GM19240 (cell line): Measurements from ENCODE around the gene PTPRD.

Source experiments
- DNase-seq: peaks from one replicate; pipeline ENCODE4 v3.0.0; 2011; ENCODE audit warnings: low spot score; ENCODE audit not compliant: insufficient read length

The PTPRD gene

DNA sequence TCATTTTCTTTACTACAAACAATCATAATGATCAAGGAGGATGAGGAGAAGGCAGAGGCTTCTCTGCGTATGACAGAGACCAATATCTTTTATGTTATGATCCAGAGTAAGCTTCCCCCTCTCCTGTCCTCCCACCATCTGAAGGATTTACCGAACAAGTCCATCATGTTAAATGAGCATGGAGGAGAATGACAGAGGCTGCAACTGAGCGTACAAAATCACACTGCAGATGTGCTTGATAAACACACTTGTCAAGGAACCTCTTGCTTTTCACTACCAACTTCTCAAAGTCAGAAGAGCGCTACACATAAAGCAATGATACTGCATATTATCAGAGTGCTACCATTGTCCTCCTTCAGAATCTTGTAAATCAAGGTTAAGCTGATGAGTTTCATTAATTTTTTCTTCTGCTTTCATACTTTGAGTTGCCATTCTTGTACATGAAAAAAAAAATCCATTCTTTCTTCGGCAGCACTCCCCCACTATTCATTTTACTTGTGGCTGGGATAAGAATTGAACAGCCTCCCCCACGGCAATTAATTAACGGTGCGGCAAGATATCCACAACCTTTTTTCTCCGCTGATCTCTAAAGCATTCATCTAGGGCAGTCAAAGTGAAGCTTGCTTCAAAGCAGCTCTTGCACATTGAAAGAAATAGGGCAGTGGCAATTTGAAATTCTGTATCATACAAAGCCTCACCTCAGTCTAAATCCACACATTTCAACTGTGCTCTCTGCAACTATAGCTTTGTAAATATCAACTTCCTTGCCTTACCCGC, 2139.4 kb downstream of the PTPRD start:
- DNase-seq = no peak

DNA sequence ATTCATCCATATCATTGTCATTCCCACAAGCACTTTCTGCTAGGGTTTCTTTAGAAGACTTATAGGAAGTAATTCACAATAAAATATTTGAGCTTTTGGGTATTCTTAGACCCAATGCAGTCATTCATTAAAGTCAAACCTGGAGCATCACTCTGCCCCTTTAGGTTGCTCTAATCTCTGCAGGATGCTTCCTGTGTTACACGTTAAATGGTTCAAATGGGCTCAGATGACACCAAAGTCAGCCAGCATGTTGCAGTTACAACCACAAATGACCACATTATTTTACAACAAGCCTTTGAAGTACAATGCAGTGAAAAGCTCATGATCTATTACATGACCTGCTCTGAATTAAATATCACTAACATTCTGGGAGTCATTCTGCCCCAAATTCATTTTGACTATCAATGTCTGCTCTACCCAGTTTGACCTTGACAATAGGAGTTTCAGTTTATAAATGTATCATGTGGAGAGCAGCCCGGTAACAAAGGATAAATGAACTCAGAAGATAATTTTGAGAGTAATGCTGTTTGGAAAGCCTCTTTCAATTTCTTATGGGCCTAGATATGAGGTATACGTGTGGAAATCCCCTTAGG, 2144.7 kb downstream of the PTPRD start:
- DNase-seq = no peak

DNA sequence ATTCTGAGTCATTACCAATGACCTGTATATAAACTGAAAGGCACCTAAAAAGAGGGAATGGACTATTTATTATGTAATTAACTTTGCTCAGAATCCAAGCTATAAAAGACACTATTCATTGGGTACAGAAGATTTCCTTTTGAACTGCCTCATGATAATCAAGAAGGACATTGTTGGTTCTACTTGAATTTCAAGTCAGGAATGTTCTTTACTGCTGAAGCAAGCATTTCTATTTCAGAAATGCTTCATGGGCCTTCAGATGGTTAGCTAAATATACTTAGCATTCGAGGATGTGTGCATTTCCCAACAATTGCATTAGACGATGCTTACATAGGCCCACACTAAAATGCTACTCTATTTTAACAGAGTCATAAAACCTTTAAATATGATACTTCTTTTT, 2155.0 kb downstream of the PTPRD start:
- no peak for DNase-seq

DNA sequence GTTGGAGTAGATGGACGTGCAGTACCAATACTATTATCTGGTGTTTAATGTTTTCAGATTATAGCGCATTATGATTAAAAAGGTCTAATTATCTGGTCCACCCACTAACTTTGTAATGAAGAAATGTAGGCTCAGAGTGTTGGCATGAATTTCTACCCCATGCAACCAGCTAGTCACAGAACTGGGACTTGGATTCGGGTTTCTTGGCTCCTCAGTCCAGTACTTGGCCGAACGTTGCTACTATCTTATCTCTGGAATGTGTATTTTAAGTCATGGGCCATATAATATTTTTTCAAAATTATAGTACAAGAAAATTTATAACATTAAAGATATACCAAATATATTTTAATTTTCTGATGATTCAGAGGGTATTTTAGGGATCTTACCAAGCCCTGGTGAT, 2155.7 kb downstream of the PTPRD start:
- DNase-seq = no peak

DNA sequence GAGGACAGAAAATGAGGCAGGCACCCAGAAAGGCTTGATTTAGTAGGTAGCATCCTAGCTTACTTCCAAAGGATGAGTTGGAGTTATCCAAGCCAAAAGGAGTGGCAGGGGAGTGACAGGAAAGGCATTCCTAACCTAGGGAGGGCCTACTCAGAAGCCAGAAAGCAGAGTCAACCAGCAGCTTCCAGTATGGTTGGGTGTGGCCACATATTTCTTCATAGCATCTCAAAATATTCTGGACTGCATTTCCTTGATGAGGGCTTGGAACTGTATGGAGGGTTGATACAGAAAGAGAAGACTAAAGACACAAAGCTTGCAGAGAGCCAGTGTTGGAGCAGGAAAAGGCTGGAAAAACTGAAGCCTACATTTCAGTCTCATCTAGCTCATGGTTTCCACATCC, 2156.5 kb downstream of the PTPRD start:
- DNase-seq = no peak

- DNase-seq = no peak
Observed at GRCh38 chr9:8450810-8451545, 2161.8 kb downstream of the PTPRD start.

DNA sequence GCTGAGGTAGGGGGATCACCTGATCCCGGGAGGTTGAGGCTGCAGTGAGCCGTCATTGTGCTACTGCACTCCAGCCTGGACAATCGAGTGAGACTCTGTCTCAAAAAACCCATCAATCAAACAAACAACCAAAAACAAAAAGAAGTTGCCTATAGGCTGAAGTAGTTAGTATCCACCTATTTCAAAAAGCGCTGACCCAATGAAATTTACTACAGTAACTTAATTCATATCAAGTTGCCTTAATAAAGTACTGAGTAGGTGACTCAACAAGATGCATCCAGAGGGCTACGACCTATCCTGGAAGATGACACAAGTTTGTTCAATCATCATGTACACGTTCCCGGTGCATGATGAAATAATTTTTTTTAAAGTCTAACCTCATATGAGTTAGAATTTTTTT, 2164.6 kb downstream of the PTPRD start:
- no peak for DNase-seq

GRCh38 chr9:8447601-8448000, 2165.2 kb downstream of the PTPRD start:
- DNase-seq = no peak

GRCh38 chr9:8437876-8438275, 2174.9 kb downstream of the PTPRD start:
- no peak for DNase-seq

DNA sequence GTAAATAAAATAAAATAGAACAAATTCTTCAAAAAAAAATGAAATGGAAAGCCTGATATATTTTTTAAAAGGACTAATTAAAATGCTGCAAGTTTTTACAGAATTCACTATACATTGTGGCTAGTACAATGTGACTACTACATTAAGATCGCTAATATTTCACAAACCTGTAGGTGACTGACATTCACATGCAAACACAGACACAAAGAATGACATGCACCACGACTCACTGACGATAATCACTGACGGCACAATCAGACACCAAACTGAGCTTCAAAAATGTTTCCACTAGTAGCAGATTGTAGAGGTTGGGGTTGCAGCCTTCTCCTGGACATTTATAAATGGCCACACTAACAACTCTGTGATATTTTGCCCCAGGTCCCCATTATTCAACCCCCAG, 2175.5 kb downstream of the PTPRD start:
- DNase-seq = no peak

GRCh38 chr9:8436786-8437185, 2176.0 kb downstream of the PTPRD start:
- DNase-seq = no peak

DNA sequence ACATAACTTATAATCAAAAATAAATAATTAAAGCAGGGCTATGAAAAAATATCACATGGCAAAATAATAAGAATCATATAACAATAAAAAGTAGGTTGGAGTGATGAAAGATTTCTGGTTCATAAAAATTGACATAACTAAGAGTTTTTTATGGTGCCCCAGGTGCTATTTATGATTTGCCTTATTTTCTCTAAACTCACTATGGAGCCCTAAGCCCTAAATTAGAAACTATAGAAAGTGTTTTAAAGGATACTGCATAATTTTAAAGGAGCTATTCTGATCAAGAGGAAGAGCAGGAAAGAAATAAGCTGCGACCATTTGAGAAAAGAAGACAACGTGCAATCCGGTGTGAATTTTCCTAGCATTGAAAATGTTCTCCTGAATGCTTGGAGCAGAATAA, 2178.2 kb downstream of the PTPRD start:
- no peak for DNase-seq

DNA sequence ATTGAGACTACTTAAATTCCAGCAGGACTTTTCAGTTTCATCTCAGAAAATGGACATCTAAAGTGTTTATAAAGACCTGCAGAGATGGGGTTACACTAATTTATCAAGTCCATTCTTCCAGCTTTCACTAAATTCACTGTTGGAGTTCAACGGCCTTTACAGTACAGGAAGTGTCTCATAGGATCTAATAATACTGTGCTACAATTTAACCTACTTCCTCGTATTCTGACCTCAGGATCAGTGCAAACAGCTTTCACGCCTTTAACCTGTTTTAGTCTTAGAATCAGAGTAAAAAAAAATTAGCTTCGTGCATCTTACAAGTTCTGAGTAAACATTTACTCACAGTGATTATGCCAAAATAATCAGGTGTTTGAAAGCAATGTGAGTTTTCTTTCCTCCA, 2180.6 kb downstream of the PTPRD start:
- DNase-seq = no peak

- DNase-seq = no peak
Observed at GRCh38 chr9:8431505-8431904, 2181.3 kb downstream of the PTPRD start.

- DNase-seq = no peak
Observed at GRCh38 chr9:8430945-8431344, 2181.9 kb downstream of the PTPRD start.

DNA sequence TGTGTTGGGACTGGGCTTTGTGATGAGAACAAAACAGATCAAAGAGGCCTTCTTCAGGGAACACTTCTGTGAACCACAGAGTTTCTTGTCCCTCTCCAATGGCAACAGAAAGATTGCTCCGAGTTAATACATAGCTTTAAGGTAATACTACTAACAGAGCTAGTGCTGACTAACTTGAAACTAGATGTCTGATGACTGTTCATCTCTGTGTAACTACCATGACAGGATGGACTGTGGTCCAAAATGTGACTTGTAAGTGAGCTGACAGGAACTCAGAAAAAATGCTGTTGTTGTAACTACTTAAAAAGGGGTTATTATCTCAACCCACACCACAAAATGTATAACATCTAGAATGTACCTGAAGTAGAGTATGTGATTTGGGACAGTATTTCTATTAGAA, 2183.0 kb downstream of the PTPRD start:
- no peak for DNase-seq

GRCh38 chr9:8429157-8429556, 2183.6 kb downstream of the PTPRD start:
- no peak for DNase-seq

DNA sequence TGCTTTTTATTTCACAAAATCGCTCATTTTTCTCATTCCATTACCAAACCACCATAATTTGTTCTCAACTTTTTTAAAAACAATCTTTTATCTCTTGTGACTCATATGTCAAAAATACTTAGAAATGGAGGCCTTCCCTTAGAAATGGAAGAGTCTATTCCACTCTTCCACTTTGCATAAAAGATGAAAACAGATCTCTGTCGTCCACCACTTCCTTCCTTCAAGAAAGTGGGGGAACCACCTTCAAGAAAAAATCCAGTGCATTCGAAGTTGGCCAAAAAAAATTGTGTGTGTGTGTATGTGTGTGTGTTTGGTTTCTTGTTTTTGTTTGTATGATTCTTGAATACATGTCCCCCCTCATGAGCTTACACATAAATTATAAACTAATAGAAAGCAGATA, 2184.4 kb downstream of the PTPRD start:
- DNase-seq = no peak

DNA sequence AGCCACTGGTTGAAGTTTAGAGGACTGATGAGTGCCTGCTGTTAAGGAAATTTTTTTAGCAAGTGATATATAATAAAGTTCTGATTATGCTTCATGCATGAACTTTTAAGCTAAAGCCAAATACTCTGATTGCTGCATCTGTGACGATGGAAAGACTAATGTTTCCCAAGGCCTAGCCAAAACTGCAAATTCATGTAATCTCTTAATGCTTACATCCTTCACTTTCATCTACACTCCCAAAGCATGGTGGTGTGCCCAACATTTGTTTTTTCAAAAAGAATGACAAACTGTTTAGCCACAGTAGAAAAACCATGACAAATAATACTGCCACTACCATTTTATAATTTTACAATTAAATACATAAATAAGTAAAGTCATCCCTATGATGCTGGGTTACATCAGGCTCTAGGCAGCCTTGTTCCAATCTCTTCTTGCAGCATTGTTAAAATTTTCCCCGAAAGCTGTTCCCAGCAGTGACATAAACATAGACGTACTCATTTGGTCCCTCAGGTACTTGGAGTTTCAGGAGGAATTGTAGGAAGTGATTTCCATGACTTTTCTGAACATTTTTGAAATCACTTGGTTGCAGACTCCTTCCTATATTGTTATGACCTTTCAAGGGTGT, 2187.9 kb downstream of the PTPRD start:
- no peak for DNase-seq

- no peak for DNase-seq
Observed at GRCh38 chr9:8420416-8420815, 2192.4 kb downstream of the PTPRD start.

DNA sequence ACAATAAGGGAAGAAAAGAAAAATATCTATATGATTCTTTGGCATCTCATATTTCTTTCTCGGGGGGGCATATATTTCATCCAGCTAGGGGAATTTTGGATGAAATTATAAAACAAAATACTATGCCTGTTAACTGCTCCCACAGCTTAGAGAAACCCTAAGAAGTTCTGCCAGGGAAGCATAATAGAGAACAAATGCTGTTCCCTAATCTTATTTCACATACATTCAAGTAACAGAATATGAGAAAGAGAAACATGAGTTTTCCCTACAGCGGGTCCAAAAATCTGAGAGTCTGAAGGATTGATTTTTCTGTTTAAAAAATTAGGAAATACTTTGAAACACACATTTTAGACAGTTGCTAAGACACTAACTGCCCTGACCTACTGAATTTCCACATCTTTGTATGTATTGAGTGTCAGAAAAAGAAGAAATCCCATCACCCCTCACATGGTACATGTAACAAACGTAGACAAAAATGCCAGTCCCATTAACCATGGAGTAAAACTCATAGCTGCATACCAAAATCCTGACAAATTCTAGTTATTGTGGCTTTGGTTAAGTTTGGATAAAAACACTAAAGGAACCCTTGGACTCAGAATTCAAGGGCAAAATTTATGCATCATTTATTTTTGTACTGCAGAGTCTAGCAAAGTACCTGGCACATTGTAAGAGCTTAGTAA, 2193.1 kb downstream of the PTPRD start:
- no peak for DNase-seq

DNA sequence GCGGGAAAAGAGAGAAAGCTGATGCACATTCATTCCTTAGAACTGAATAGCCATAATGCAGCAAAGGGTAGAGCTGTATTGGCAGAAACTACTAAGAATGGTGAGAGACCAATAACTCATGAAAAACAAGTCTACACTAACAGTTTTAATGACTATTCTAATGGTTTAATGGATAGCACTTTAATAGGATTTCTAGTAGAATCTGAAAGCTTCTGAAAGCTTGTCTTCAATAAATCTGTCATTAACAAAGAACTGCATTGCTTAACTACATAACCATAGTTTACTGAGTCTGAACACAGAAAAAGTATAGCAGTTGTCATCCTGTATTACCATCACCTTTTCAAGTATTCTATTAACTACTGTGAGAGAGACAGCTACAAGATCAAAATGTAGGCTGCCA, 2195.5 kb downstream of the PTPRD start:
- no peak for DNase-seq
